Measurements from ENCODE around the gene HOGA1. TPM values are rescaled to one million over a fixed set of nuclear protein-coding genes. Genes with fewer than 3 reads are reported as not detected.
A peak's percentile ranks its signal among the peaks of the same experiment; 100 is the strongest.
"Not testable (repeated sequence)": the region's sequence is repeated elsewhere in the genome, so short reads cannot be mapped to it uniquely, and the experiment has no call there.

The HOGA1 gene
- total RNA-seq, 4 donors from 2014 or later = 0.80 to 6.2 (median 4.0) TPM

GRCh38 chr10:97629289-97629688, 45.1 kb downstream of the HOGA1 start:
- Histone ChIP-seq H3K27ac (no peak overlapping the region), H3K4me3 (no peak overlapping the region), H3K36me3 (no peaks in the 10 kb centered on the region), H3K27me3 (no peaks in the 10 kb centered on the region), H3K9me3 (no peaks in the 10 kb centered on the region), H3K4me1 (peaks cover 6% of the 10 kb centered on the region)
- no peak for TF ChIP-seq POLR2AphosphoS5 (IDR thresholded peaks at IDR 0.05)
- no peak for TF ChIP-seq CTCF (IDR thresholded peaks at IDR 0.05)
- TF ChIP-seq EP300 (IDR thresholded peaks at IDR 0.05) = no peak
- no peak for TF ChIP-seq POLR2A (IDR thresholded peaks at IDR 0.05)
- no peak for DNase-seq (ENCODE audit: low spot score in 2 of 2)
- WGBS = 95% methylated on average over 5 of the region's 5 CpGs

- DNase-seq (ENCODE audit: low spot score in 2 of 2) = no peak
- Histone ChIP-seq H3K27me3 (no peaks in the 10 kb centered on the region), H3K9me3 (no peaks in the 10 kb centered on the region), H3K36me3 (no peaks in the 10 kb centered on the region), H3K4me1 (peaks cover 6% of the 10 kb centered on the region), H3K4me3 (no peak overlapping the region), H3K27ac (no peak overlapping the region)
- TF ChIP-seq CTCF (IDR thresholded peaks at IDR 0.05) (no peak), POLR2A (IDR thresholded peaks at IDR 0.05) (no peak), EP300 (IDR thresholded peaks at IDR 0.05) (no peak), POLR2AphosphoS5 (IDR thresholded peaks at IDR 0.05) (no peak)
Observed at GRCh38 chr10:97631098-97631497, 46.9 kb downstream of the HOGA1 start.

- TF ChIP-seq POLR2AphosphoS5 (IDR thresholded peaks at IDR 0.05) (peak in 1 of 3 donors; percentile 19), CTCF (IDR thresholded peaks at IDR 0.05) (no peak)
- H3K9me3 ChIP-seq = no peaks in the 10 kb centered on the region
- DNase-seq (ENCODE audit: low spot score in 2 of 2) = peak; percentile 97 to 98
- no peaks in the 10 kb centered on the region for H3K36me3 ChIP-seq
- no peak within 1 kb of the TSS for H3K27ac ChIP-seq
- H3K4me3 ChIP-seq = peak within 1 kb of the TSS; percentile 85
- no peaks in the 10 kb centered on the region for H3K27me3 ChIP-seq
- H3K4me1 ChIP-seq = peaks cover 6% of the 10 kb centered on the region
- WGBS = 4% methylated on average over 47 of the region's 62 CpGs
Observed at GRCh38 chr10:97632949-97633884, 49.0 kb downstream of the HOGA1 start, which contains the start of gene MORN4. TSS of gene MORN4 (minus strand) at chr10:97633500. CDS start at chr10:97619653, 13,847 bp downstream.

- Histone ChIP-seq H3K4me1 (peaks cover 6% of the 10 kb centered on the region), H3K4me3 (peak overlapping the region; percentile 85), H3K36me3 (no peaks in the 10 kb centered on the region), H3K27ac (no peak overlapping the region), H3K9me3 (no peaks in the 10 kb centered on the region), H3K27me3 (no peaks in the 10 kb centered on the region)
- DNase-seq (ENCODE audit: low spot score in 2 of 2) = no peak
- TF ChIP-seq CTCF (IDR thresholded peaks at IDR 0.05) = no peak
- no peak for TF ChIP-seq EP300 (IDR thresholded peaks at IDR 0.05)
- no peak for TF ChIP-seq POLR2AphosphoS5 (IDR thresholded peaks at IDR 0.05)
- TF ChIP-seq POLR2A (IDR thresholded peaks at IDR 0.05) = no peak
- 80% methylated on average over 8 of the region's 8 CpGs for WGBS
Observed at GRCh38 chr10:97633921-97634320, 49.7 kb downstream of the HOGA1 start.

- Histone ChIP-seq H3K4me1 (peaks cover 9% of the 10 kb centered on the region), H3K4me3 (no peak overlapping the region), H3K9me3 (no peaks in the 10 kb centered on the region), H3K36me3 (no peaks in the 10 kb centered on the region), H3K27ac (no peak overlapping the region), H3K27me3 (no peaks in the 10 kb centered on the region)
- TF ChIP-seq CTCF (IDR thresholded peaks at IDR 0.05) (no peak), POLR2AphosphoS5 (IDR thresholded peaks at IDR 0.05) (no peak), EP300 (IDR thresholded peaks at IDR 0.05) (no peak), POLR2A (IDR thresholded peaks at IDR 0.05) (no peak)
- no peak for DNase-seq (ENCODE audit: low spot score in 2 of 2)
- whole genome bisulfite sequencing = 93% methylated on average over 1 of the region's 1 CpG
Observed at GRCh38 chr10:97635577-97635976, 51.4 kb downstream of the HOGA1 start.

GRCh38 chr10:97639090-97639489, 54.9 kb downstream of the HOGA1 start:
- not testable (repeated sequence) for H3K27me3 ChIP-seq; DNase-seq (ENCODE audit: low spot score in 2 of 2); H3K4me3 ChIP-seq; H3K27ac ChIP-seq; H3K36me3 ChIP-seq; H3K9me3 ChIP-seq
- 73% methylated on average over 3 of the region's 3 CpGs for WGBS
- peaks cover 23% of the 10 kb centered on the region for H3K4me1 ChIP-seq
